SU-DHL-6 (cell line): ENCODE data around the gene TNS3.
"Not testable (repeated sequence)": the region's sequence is repeated elsewhere in the genome, so short reads cannot be mapped to it uniquely, and the experiment has no call there.

Experiments used
- H2AFZ ChIP-seq: fragments of 200-600 bp; sonication (generic); 2 replicates; pipeline ENCODE4 v1.6.1; 2014; ENCODE audit warnings: low read depth, mild to moderate bottlenecking, moderate library complexity, mixed read lengths, antibody characterized with exemption, low read length; ENCODE audit not compliant: severe bottlenecking
- H3F3A ChIP-seq: fragments of 200-600 bp; shearing (Covaris generic); 2 replicates; pipeline ENCODE4 v1.6.0; 2016; ENCODE audit warnings: antibody characterized with exemption, mild to moderate bottlenecking; ENCODE audit not compliant: insufficient read depth
- H3K27ac ChIP-seq: fragments of 200-600 bp; sonication (generic); 2 replicates; pipeline ENCODE4 v1.5.1; 2016; ENCODE audit warnings: low read depth, mild to moderate bottlenecking, low read length, moderate library complexity, mixed read lengths
- H3K27me3 ChIP-seq: fragments of 200-600 bp; sonication (generic), shearing (Covaris generic); 2 replicates; pipeline ENCODE4 v1.6.0; 2014; ENCODE audit warnings: mild to moderate bottlenecking, low read length
- H3K36me3 ChIP-seq: fragments of 200-600 bp; sonication (generic); 2 replicates; pipeline ENCODE4 v1.6.1; 2014; ENCODE audit warnings: mild to moderate bottlenecking, low read length, mixed read lengths
- H3K4me2 ChIP-seq: fragments of 300-600, 200-600 bp; shearing (Covaris generic), sonication (generic); 2 replicates; pipeline ENCODE4 v1.6.0; 2014; ENCODE audit warnings: low read length, low read depth, mild to moderate bottlenecking; ENCODE audit not compliant: poor library complexity, severe bottlenecking
- H3K4me3 ChIP-seq: fragments of 200-600 bp; sonication (generic); 2 replicates; pipeline ENCODE4 v1.5.1; 2014; ENCODE audit warnings: antibody characterized with exemption, low read length, mild to moderate bottlenecking, mixed read lengths; ENCODE audit not compliant: insufficient read depth, poor library complexity, severe bottlenecking
- H3K79me2 ChIP-seq: fragments of 200-600 bp; sonication (generic); 2 replicates; pipeline ENCODE4 v1.6.1; 2014; ENCODE audit warnings: mild to moderate bottlenecking, low read length, moderate library complexity; ENCODE audit not compliant: insufficient read depth
- H3K9ac ChIP-seq: fragments of 200-600 bp; sonication (generic); 2 replicates; pipeline ENCODE4 v1.7.0; 2014; ENCODE audit warnings: mild to moderate bottlenecking, low read length
- H3K9me2 ChIP-seq: fragments of 200-600 bp; sonication (generic); replicated peaks from 2 replicates; pipeline ENCODE4 v1.6.1; 2014; ENCODE audit warnings: low read length; ENCODE audit not compliant: insufficient read depth
- H3K9me3 ChIP-seq: fragments of 200-600 bp; sonication (generic); 2 replicates; pipeline ENCODE4 v1.6.1; 2014; ENCODE audit warnings: low read length, mixed read lengths; ENCODE audit not compliant: insufficient read depth
- H4K20me1 ChIP-seq: fragments of 200-600 bp; sonication (generic); 2 replicates; pipeline ENCODE4 v1.6.1; 2014; ENCODE audit warnings: low read depth, mild to moderate bottlenecking, antibody characterized with exemption, low read length, moderate library complexity, mixed read lengths
- EZH2phosphoT487 ChIP-seq: fragments of 200-600 bp; sonication (generic), shearing (Covaris generic); conservative IDR thresholded peaks from 2 replicates; pipeline ENCODE4 v1.6.1; 2018; ENCODE audit warnings: mild to moderate bottlenecking, antibody characterized with exemption, low read length, moderate library complexity, mixed read lengths
- TF ChIP-seq, protein P1 (sequence below): fragments of 200-600 bp; sonication (generic); IDR thresholded peaks from one replicate; pipeline ENCODE4 v1.5.1; 2017; ENCODE audit warnings: antibody characterized with exemption, mild to moderate bottlenecking, low read length, moderate library complexity; ENCODE audit not compliant: insufficient read depth, poor library complexity, severe bottlenecking

TNS3 gene

DNA sequence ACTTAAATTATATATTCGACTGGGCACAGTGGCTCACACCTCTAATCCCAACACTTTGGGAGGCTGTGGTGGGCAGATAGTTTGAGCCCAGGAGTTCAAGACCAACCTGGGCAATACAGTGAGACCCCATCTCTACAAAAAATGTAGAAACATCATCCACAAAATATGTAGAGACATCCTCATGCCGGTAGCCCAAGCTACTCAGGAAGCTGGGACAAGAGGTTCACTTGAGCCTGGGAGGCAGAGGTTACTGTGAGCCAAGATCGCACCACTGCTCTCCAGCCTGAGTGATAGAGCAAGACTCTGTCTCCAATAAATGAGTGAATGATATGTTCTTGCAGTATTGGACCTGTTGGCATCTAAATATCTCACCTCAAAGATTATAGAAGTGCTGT is 22.6 kb upstream of the TNS3 start:
- Histone ChIP-seq H3K27me3 (no peaks in the 10 kb centered on the region), H3K36me3 (no peaks in the 10 kb centered on the region), H3K4me3 (no peak overlapping the region), H3K9ac (no peak overlapping the region), H3K9me3 (no peaks in the 10 kb centered on the region), H3F3A (peaks cover 26% of the 10 kb centered on the region), H4K20me1 (no peaks in the 10 kb centered on the region), H3K9me2 (no peaks in the 10 kb centered on the region), H3K4me2 (no peak overlapping the region), H3K27ac (no peak overlapping the region), H3K79me2 (no peaks in the 10 kb centered on the region), H2AFZ (no peak overlapping the region)
- no peak for TF ChIP-seq EZH2phosphoT487

DNA sequence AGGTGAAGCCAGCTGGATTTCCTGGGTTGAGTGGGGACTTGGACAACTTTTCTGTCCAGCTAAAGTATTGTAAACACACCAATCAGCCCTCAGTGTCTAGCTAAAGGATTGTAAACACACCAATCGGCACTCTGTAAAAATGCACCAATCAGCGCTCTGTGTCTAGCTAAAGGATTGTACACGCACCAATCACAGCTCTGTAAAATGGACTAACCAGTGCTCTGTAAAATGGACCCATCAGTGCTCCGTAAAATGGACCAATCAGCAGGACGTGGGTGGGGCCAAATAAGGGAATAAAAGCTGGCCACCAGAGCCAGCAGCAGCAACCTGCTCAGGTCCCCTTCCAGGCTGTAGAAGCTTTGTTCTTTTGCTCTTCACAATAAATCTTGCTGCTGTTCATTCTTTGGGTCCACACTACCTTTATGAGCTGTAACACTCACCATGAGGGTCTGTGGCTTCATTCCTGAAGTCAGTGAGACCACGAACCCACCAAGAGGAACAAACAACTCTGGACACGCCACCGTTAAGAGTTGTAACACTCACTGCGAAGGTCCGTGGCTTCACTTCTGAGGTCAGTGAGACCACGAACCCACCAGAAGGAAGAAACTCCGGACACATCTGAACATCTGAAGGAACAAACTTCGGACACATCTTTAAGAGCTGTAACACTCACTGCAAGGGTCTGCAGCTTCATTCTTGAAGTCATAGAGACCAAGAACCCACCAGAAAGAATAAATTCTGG is 21.8 kb upstream of the TNS3 start:
- H3K27me3 ChIP-seq, H2AFZ ChIP-seq, H4K20me1 ChIP-seq, H3K4me2 ChIP-seq, H3K79me2 ChIP-seq, H3K36me3 ChIP-seq, H3K9ac ChIP-seq, H3K27ac ChIP-seq, H3K4me3 ChIP-seq, H3K9me2 ChIP-seq, H3K9me3 ChIP-seq: not testable (repeated sequence)
- H3F3A ChIP-seq = peaks cover 26% of the 10 kb centered on the region

GRCh38 chr7:47602272-47603004 is 20.5 kb upstream of the TNS3 start:
- peaks cover 26% of the 10 kb centered on the region for H3F3A ChIP-seq
- H2AFZ ChIP-seq = peak overlapping the region; percentile 73
- TF ChIP-seq EZH2phosphoT487 = no peak
- TF ChIP-seq, protein P1, sequence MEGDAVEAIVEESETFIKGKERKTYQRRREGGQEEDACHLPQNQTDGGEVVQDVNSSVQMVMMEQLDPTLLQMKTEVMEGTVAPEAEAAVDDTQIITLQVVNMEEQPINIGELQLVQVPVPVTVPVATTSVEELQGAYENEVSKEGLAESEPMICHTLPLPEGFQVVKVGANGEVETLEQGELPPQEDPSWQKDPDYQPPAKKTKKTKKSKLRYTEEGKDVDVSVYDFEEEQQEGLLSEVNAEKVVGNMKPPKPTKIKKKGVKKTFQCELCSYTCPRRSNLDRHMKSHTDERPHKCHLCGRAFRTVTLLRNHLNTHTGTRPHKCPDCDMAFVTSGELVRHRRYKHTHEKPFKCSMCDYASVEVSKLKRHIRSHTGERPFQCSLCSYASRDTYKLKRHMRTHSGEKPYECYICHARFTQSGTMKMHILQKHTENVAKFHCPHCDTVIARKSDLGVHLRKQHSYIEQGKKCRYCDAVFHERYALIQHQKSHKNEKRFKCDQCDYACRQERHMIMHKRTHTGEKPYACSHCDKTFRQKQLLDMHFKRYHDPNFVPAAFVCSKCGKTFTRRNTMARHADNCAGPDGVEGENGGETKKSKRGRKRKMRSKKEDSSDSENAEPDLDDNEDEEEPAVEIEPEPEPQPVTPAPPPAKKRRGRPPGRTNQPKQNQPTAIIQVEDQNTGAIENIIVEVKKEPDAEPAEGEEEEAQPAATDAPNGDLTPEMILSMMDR = no peak

DNA sequence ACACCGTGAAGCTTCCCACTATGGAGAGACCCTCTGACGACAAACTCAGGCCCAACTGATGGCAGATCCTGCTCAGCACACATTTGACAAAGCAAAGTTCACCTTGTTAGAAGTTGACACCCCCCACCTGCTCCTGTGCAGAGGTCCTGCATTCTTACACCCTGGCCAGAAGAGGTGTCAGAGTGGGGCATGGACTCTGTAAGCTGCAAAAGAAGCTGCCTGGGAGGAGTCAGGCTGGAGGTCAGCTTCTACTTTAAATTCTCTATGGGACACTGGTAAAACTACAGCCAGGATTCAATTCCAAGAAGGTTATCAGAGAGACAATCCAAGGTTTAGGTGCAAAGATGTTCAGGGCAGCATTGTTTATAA is 20.0 kb upstream of the TNS3 start:
- Histone ChIP-seq H2AFZ (peak overlapping the region; percentile 73), H4K20me1 (no peaks in the 10 kb centered on the region), H3K9ac (peak overlapping the region; percentile 49)

More at GRCh38 chr7:47602272-47603004, 20.5 kb upstream of the TNS3 start:
- H3K9me2 ChIP-seq = no peaks in the 10 kb centered on the region
- H3K27ac ChIP-seq = peak overlapping the region; percentile 95
- H3K27me3 ChIP-seq = no peaks in the 10 kb centered on the region
- no peak overlapping the region for H3K4me3 ChIP-seq
- H4K20me1 ChIP-seq = no peaks in the 10 kb centered on the region
- H3K36me3 ChIP-seq = no peaks in the 10 kb centered on the region
- peak overlapping the region; percentile 49 for H3K9ac ChIP-seq
- no peaks in the 10 kb centered on the region for H3K79me2 ChIP-seq
- H3K9me3 ChIP-seq = peaks cover 12% of the 10 kb centered on the region; the same call in 1 of the 2 replicates
- peak overlapping the region; percentile 62 for H3K4me2 ChIP-seq

More for the DNA sequence above, 20.0 kb upstream of the TNS3 start:
- peak overlapping the region; percentile 62 for H3K4me2 ChIP-seq
- H3K4me3 ChIP-seq = no peak overlapping the region
- H3K79me2 ChIP-seq = no peaks in the 10 kb centered on the region
- peaks cover 18% of the 10 kb centered on the region; the same call in 1 of the 2 replicates for H3K9me3 ChIP-seq
- TF ChIP-seq, protein P1 = no peak
- TF ChIP-seq EZH2phosphoT487 = no peak
- H3K27me3 ChIP-seq = no peaks in the 10 kb centered on the region
- H3K27ac ChIP-seq = peak overlapping the region; percentile 95
- H3F3A ChIP-seq = peaks cover 26% of the 10 kb centered on the region
- H3K36me3 ChIP-seq = no peaks in the 10 kb centered on the region
- no peaks in the 10 kb centered on the region for H3K9me2 ChIP-seq
